Activated CD8-positive, alpha-beta T cell treated with anti-CD3 and anti-CD28 coated beads for 36 hours (primary cell): ENCODE data around the gene OR10A4. TPM values are rescaled to one million over a fixed set of nuclear protein-coding genes. Genes with fewer than 3 reads are reported as not detected.
A peak's percentile ranks its signal among the peaks of the same experiment; 100 is the strongest.

Source experiments
- ATAC-seq: fragments of 200-7000 bp; cut with Tn5 transposase; one replicate; pipeline ENCODE4 v1.10.0; 2021; ENCODE audit warnings: mild to moderate bottlenecking, moderate library complexity
- CTCF ChIA-PET: fragments of 350-600 bp; sonication (Branson Sonifier 250); formaldehyde crosslinking; loops from one replicate; lab custom pipeline; 2021; ENCODE audit warnings: antibody characterized with exemption; lab: Charles Lee
- POLR2A ChIA-PET: fragments of 350-600 bp; sonication (Branson Sonifier 250); formaldehyde crosslinking; loops from one replicate; lab custom pipeline; 2021; ENCODE audit warnings: antibody characterized with exemption; lab: Charles Lee
- DNase-seq: peaks from one replicate; pipeline ENCODE4 v3.0.0-alpha.2; 2020
- H3K27ac Mint-ChIP-seq: one replicate; pipeline ENCODE4 v1.8.0; 2021; ENCODE audit warnings: mild to moderate bottlenecking, mixed read lengths
- H3K27me3 Mint-ChIP-seq: one replicate; pipeline ENCODE4 v1.8.0; 2021; ENCODE audit warnings: mixed read lengths
- H3K36me3 Mint-ChIP-seq: one replicate; pipeline ENCODE4 v1.8.0; 2021; ENCODE audit warnings: low read depth, mixed read lengths
- H3K4me1 Mint-ChIP-seq: one replicate; pipeline ENCODE4 v1.8.0; 2021; ENCODE audit warnings: low read depth, mixed read lengths
- H3K4me3 Mint-ChIP-seq: one replicate; pipeline ENCODE4 v1.8.0; 2021; ENCODE audit warnings: mild to moderate bottlenecking, moderate library complexity, mixed read lengths
- H3K9me3 Mint-ChIP-seq: one replicate; pipeline ENCODE4 v1.8.0; 2021; ENCODE audit warnings: mixed read lengths
- intact Hi-C: fragments of 100-400 bp; cut with micrococcal nuclease; formaldehyde crosslinking; loops from one replicate; pipeline ENCODE4 v1.10.0; 2022
- total RNA-seq, 2 experiments: library from RNA; stranded (reverse); gene quantifications; one replicate each; pipeline ENCODE4 v1.2.3, GENCODE V29; 2021
- TF ChIP-seq, protein P1 (sequence below): fragments of 200-600 bp; IDR thresholded peaks from one replicate; pipeline ENCODE4 v1.8.0; 2022; ENCODE audit warnings: antibody characterized with exemption, mild to moderate bottlenecking

The OR10A4 gene
- total RNA-seq, 2 experiments from 2014 or later = not detected

DNA sequence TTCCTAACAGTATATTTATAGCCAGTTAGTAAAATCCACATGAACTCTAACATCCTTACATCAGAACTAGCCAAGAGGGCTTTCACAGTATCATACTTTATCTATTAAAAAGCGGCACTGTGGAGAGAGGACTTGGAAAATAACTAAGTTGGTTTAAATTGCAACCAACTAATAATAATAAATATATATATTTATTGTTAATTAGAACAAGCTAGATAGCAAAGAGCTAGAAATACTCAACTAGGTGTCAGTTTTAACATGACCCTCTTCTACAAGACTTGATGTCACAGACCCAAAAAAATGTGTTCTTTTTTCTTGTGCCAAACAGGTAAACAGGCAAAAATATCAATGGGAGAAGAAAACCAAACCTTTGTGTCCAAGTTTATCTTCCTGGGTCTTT is 44.3 kb downstream of the OR10A4 start, which contains the start of gene OR2D3:
TSS of gene OR2D3 (plus strand) at position 301 of the 400 bp plus-strand sequence. CDS start at position 301, 0 bp downstream.
- ChIA-PET CTCF (no interaction called here), POLR2A (no interaction called here)
- TF ChIP-seq, protein P1, sequence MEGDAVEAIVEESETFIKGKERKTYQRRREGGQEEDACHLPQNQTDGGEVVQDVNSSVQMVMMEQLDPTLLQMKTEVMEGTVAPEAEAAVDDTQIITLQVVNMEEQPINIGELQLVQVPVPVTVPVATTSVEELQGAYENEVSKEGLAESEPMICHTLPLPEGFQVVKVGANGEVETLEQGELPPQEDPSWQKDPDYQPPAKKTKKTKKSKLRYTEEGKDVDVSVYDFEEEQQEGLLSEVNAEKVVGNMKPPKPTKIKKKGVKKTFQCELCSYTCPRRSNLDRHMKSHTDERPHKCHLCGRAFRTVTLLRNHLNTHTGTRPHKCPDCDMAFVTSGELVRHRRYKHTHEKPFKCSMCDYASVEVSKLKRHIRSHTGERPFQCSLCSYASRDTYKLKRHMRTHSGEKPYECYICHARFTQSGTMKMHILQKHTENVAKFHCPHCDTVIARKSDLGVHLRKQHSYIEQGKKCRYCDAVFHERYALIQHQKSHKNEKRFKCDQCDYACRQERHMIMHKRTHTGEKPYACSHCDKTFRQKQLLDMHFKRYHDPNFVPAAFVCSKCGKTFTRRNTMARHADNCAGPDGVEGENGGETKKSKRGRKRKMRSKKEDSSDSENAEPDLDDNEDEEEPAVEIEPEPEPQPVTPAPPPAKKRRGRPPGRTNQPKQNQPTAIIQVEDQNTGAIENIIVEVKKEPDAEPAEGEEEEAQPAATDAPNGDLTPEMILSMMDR = no peak
- no peak for DNase-seq
- H3K27me3 Mint-ChIP-seq = peaks cover 12% of the 10 kb centered on the region
- no peak within 1 kb of the TSS for H3K4me3 Mint-ChIP-seq
- H3K9me3 Mint-ChIP-seq = peaks cover 4% of the 10 kb centered on the region
- peaks cover 3% of the 10 kb centered on the region for H3K4me1 Mint-ChIP-seq
- H3K36me3 Mint-ChIP-seq = no peaks in the 10 kb centered on the region
- no peak for ATAC-seq
- H3K27ac Mint-ChIP-seq = no peak within 1 kb of the TSS
- intact Hi-C loops = no loop called here

DNA sequence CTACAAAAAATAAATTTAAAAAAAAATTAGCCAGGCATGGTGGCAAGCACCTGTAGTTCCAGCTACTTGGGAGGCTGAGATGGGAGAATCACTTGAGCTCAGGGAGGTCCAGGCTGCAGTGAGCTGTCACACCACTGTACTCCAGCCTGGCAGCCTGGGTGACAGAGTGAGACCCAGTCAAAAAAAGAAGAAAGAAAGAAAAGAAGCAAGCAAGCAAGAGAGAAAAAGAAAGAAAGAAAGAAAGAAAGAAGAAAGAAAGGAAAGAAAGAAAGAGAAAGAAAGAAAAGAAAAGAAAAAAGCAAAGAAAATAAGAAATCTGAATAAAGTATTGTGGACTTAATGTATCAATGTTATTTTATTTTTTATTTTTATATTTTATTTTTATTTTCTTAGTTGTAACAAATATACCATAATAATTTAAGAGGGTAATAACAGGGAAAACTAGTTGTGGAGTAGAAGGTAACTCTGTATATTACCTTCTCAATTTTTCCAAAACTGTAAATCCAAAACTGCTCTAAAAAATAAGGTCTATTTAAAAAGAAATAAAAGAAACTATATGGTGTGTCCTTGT is 48.7 kb downstream of the OR10A4 start:
- Mint-ChIP-seq H3K36me3 (no peaks in the 10 kb centered on the region), H3K4me3 (peak overlapping the region; percentile 84), H3K9me3 (no peaks in the 10 kb centered on the region), H3K4me1 (peaks cover 20% of the 10 kb centered on the region), H3K27me3 (peaks cover 35% of the 10 kb centered on the region), H3K27ac (no peak overlapping the region)
- DNase-seq (no peak), ATAC-seq (no peak)
- POLR2A ChIA-PET = no interaction called here
- CTCF ChIA-PET = no interaction called here
- intact Hi-C loops = no loop called here
- TF ChIP-seq, protein P1 = no peak

DNA sequence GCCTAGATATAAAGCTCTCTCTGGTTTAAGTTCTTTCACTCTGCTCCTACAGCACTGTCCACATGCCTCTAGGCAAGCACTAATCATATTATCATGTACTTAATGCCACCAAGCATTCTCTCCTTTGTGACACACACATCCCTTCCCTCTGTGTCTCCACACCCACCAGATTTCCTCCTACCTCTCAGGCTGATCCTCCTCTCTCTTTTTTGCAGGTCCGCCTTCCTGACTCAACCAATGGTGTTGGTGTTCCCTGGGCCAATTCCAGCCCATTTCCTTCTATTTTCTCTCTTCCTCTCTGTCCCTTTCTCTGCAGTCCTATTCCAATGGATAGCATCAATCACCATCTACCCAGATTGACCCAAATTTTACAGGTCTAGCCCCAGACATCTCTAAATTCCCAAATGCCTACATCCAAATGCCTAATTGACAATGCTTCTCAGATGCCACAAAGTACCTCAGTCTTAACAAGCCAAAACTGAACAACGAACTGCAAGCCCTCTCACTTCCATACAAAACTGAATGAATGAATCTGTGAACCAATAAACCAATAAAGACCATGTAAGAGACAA is 49.3 kb downstream of the OR10A4 start:
- POLR2A ChIA-PET = no interaction called here
- Mint-ChIP-seq H3K36me3 (no peaks in the 10 kb centered on the region), H3K4me3 (peak overlapping the region; percentile 84), H3K27ac (peak overlapping the region; percentile 53), H3K9me3 (no peaks in the 10 kb centered on the region), H3K27me3 (peaks cover 38% of the 10 kb centered on the region), H3K4me1 (peaks cover 20% of the 10 kb centered on the region)
- CTCF ChIA-PET = no interaction called here
- TF ChIP-seq, protein P1 = no peak
- DNase-seq = no peak
- ATAC-seq = peak; percentile 10
- intact Hi-C loops = no loop called here

DNA sequence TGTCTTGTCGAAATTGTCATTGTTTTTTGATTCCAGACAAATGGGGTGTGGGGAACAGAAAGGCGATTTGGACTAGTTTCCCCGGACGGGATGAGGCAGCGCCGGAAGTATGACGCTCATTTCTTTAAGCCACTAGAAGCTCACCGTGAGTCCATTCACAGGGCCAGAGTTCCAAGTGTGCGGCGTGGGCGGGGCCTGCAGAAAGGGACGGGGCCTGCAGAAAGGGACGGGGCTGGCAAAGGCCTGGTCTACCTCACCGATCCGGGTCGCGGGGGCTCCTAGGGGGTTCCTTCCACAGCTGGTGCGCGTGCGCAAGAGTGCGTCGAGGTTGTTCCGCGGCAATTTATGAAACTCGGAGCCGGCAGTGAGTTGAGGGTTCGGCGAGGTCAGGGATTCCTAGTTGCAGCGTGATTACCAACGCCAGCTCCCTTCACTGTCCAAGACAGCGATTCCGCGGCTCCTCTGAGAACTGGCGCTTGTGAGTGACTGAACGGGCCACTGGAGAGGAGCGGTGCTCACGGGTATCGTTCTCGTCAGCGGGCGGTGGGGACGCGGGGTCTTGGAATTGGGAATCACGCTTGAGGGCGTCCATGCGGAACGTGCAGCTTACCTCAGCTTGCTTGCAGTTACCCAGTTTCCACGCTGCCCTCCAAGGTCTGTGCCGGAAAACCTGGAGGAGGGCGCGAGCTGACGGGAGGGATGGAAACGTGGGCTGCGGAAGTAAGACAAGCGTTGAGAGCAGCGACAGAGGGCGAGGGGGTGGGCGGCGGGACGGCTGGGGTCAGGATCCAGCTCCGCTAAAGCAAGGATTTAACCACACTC is 50.0 kb downstream of the OR10A4 start, which contains the start of gene ZNF215:
TSS of gene ZNF215 (plus strand) at position 219 of the 822 bp plus-strand sequence. CDS start 5,847 bp downstream, outside the sequence.
- H3K27ac Mint-ChIP-seq = peak within 1 kb of the TSS; percentile 53
- no peaks in the 10 kb centered on the region for H3K36me3 Mint-ChIP-seq
- peaks cover 38% of the 10 kb centered on the region for H3K27me3 Mint-ChIP-seq
- POLR2A ChIA-PET = interaction anchor here (0.6 kb wide), 1 partner anchor 308 kb away, joined by 3 read pairs; the partner anchor contains the start of gene TPP1
- peak; percentile 83 for DNase-seq
- CTCF ChIA-PET = interaction anchor here (0.9 to 2.0 kb wide), 2 partner anchors 114 to 116 kb away, joined by 3 to 6 read pairs; no protein-coding TSS in a partner anchor
- intact Hi-C loops = no loop called here
- H3K4me1 Mint-ChIP-seq = peaks cover 20% of the 10 kb centered on the region
- no peaks in the 10 kb centered on the region for H3K9me3 Mint-ChIP-seq
- TF ChIP-seq, protein P1 = no peak
- ATAC-seq = peak; percentile 84
- peak within 1 kb of the TSS; percentile 84 for H3K4me3 Mint-ChIP-seq
